HEK293T (cell line): ENCODE results near the gene IFT88.

Source experiments
- BHLHE40 ChIP-seq: fragments of 450-650 bp; IDR thresholded peaks from 2 replicates; pipeline ENCODE4 v1.6.1; 2016; ENCODE audit warnings: mild to moderate bottlenecking, moderate library complexity, borderline replicate concordance
- ELF4 ChIP-seq: fragments of 450-650 bp; IDR thresholded peaks from 2 replicates; pipeline ENCODE4 v1.6.1; 2017; ENCODE audit warnings: antibody characterized with exemption
- HDGF ChIP-seq: fragments of 450-650 bp; IDR thresholded peaks from 2 replicates; pipeline ENCODE4 v1.6.1; 2017; ENCODE audit warnings: antibody characterized with exemption, borderline replicate concordance
- TARDBP ChIP-seq: fragments of 450-650 bp; IDR thresholded peaks from 2 replicates; pipeline ENCODE4 v1.6.1; 2016
- ZNF384 ChIP-seq: fragments of 450-650 bp; IDR thresholded peaks from 2 replicates; pipeline ENCODE4 v1.6.1; 2016

DNA sequence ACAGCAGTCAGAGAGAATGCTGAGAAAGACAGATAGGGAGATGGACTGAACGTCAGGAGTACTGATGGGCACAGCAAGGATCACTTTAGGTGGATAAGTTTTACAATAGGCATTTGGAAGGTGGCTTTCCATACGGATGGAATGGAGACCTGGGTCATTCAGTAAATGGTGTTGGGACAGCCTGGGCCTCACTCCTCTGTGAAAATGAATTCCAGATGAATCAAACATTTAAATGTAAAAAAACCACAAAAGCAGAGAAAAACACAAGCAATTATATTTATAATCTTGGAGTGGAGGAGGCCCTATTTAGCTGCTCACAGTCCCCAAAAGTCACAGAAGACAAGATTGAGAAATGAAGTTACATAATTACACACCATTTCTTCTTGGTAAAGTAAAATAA is 141.3 kb downstream of the IFT88 start:
- no peak for TF ChIP-seq BHLHE40
- no peak for TF ChIP-seq ELF4
- no peak for TF ChIP-seq HDGF
- no peak for TF ChIP-seq TARDBP
- TF ChIP-seq ZNF384, result no peak
